Natural killer cell (primary cell): ENCODE measurements around the gene CAPN13. TPM values are rescaled to one million over a fixed set of nuclear protein-coding genes. Genes with fewer than 3 reads are reported as not detected.

Experiments
- ATAC-seq, 3 donors: fragments of 150-1000 bp in 2 of 3; fragments of 200-7000 bp in 1 of 3; cut with Tn5 transposase; 1 replicate in 1 of 3; 2 replicates in 2 of 3; pipeline ENCODE4 v1.10.0; 2021; ENCODE audit warnings: mild to moderate bottlenecking in 2 of 3, moderate library complexity in 2 of 3
- DNase-seq, 2 donors: peaks; one replicate each; pipeline versions ENCODE4 v3.0.0 to v3.0.0-alpha.2; 2013 to 2021; ENCODE audit warnings: mixed read lengths in 1 of 2
- H3K27ac ChIP-seq: one replicate; pipeline ENCODE4 v1.5.1; 2013; ENCODE audit warnings: mild to moderate bottlenecking, low read length
- H3K27me3 ChIP-seq: one replicate; pipeline ENCODE4 v1.6.1; 2013; ENCODE audit warnings: low read length; ENCODE audit not compliant: control insufficient read depth, insufficient read depth
- H3K36me3 ChIP-seq: one replicate; pipeline ENCODE4 v1.6.1; 2013; ENCODE audit warnings: low read length; ENCODE audit not compliant: control insufficient read depth, insufficient read depth
- H3K4me1 ChIP-seq: one replicate; pipeline ENCODE4 v1.6.1; 2013; ENCODE audit warnings: low read length; ENCODE audit not compliant: control insufficient read depth, insufficient read depth
- H3K4me3 ChIP-seq: one replicate; pipeline ENCODE4 v1.5.1; 2013; ENCODE audit warnings: low read length
- H3K9me3 ChIP-seq: one replicate; pipeline ENCODE4 v1.6.1; 2013; ENCODE audit warnings: low read length; ENCODE audit not compliant: control insufficient read depth, insufficient read depth
- H3K27ac Mint-ChIP-seq, 2 donors: one replicate each; pipeline ENCODE4 v1.8.0; 2022; ENCODE audit warnings: mild to moderate bottlenecking in 2 of 2, mixed read lengths in 2 of 2, moderate library complexity in 1 of 2
- H3K27me3 Mint-ChIP-seq, 2 donors: one replicate each; pipeline ENCODE4 v1.8.0; 2022; ENCODE audit warnings: low read depth in 2 of 2, mixed read lengths in 2 of 2
- H3K36me3 Mint-ChIP-seq: one replicate; pipeline ENCODE4 v1.8.0; 2022; ENCODE audit warnings: mixed read lengths
- H3K4me1 Mint-ChIP-seq, 2 donors: one replicate each; pipeline ENCODE4 v1.8.0; 2022; ENCODE audit warnings: mixed read lengths in 2 of 2
- H3K4me3 Mint-ChIP-seq: one replicate; pipeline ENCODE4 v1.8.0; 2022; ENCODE audit warnings: mild to moderate bottlenecking, moderate library complexity, mixed read lengths
- H3K9me3 Mint-ChIP-seq, 2 donors: one replicate each; pipeline ENCODE4 v1.8.0; 2022; ENCODE audit warnings: mixed read lengths in 2 of 2
- WGBS: methylation state at CpG from one replicate; pipeline ENCODE4 v1.1.7; 2013; ENCODE audit warnings: missing lambda C conversion rate; ENCODE audit not compliant: insufficient coverage; 5-methylcytosine and 5-hydroxymethylcytosine counted together
- intact Hi-C: fragments of 100-400 bp; cut with micrococcal nuclease; formaldehyde crosslinking; loops from one replicate; pipeline ENCODE4 v1.14.2; 2022
- total RNA-seq, 4 donors: library from RNA; stranded (reverse); fragments of 120-200 nt in 1 of 4; gene quantifications; one replicate each; pipeline versions ENCODE4 v1.2.3 to v1.2.4, GENCODE V29; 2013 to 2022
- TF ChIP-seq, protein P1 (sequence below): fragments of 200-600 bp; IDR thresholded peaks from one replicate; pipeline ENCODE4 v1.8.0; 2022; ENCODE audit warnings: antibody characterized with exemption

The CAPN13 gene
- total RNA-seq, 3 donors from 2014 or later (not counting 1 experiment from before 2014, with no cell fraction given) = not detected

DNA sequence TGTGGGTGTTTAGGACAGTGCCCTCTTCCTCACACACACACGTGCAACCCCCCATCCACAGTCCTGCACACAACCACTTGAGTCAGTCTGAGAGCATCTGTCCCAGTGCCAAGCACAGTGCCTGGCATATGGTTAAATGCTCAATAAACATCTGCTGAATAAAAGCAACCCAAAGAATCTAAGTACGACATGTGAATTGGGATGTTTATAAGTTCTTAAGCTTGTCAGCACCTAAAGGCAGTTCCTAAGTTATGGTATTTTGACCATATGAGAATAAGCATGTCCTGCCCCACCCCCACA, 37.8 kb downstream of the CAPN13 start:
- H3K27me3 ChIP-seq = no peaks in the 10 kb centered on the region
- 80% methylated on average over 2 of the region's 2 CpGs for WGBS
- H3K9me3 ChIP-seq = no peaks in the 10 kb centered on the region
- H3K27ac ChIP-seq = no peak overlapping the region
- H3K4me3 ChIP-seq = no peak overlapping the region
- DNase-seq (no peak), ATAC-seq (no peak)
- Mint-ChIP-seq H3K27me3 (peaks cover 3 to 13% of the 10 kb centered on the region in 2 donors), H3K4me3 (no peak overlapping the region), H3K9me3 (no peaks in the 10 kb centered on the region), H3K4me1 (no peaks in the 10 kb centered on the region), H3K36me3 (no peaks in the 10 kb centered on the region), H3K27ac (no peak overlapping the region)
- intact Hi-C loops = no loop called here
- no peaks in the 10 kb centered on the region for H3K4me1 ChIP-seq
- TF ChIP-seq, protein P1, sequence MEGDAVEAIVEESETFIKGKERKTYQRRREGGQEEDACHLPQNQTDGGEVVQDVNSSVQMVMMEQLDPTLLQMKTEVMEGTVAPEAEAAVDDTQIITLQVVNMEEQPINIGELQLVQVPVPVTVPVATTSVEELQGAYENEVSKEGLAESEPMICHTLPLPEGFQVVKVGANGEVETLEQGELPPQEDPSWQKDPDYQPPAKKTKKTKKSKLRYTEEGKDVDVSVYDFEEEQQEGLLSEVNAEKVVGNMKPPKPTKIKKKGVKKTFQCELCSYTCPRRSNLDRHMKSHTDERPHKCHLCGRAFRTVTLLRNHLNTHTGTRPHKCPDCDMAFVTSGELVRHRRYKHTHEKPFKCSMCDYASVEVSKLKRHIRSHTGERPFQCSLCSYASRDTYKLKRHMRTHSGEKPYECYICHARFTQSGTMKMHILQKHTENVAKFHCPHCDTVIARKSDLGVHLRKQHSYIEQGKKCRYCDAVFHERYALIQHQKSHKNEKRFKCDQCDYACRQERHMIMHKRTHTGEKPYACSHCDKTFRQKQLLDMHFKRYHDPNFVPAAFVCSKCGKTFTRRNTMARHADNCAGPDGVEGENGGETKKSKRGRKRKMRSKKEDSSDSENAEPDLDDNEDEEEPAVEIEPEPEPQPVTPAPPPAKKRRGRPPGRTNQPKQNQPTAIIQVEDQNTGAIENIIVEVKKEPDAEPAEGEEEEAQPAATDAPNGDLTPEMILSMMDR = no peak
- H3K36me3 ChIP-seq = no peaks in the 10 kb centered on the region

DNA sequence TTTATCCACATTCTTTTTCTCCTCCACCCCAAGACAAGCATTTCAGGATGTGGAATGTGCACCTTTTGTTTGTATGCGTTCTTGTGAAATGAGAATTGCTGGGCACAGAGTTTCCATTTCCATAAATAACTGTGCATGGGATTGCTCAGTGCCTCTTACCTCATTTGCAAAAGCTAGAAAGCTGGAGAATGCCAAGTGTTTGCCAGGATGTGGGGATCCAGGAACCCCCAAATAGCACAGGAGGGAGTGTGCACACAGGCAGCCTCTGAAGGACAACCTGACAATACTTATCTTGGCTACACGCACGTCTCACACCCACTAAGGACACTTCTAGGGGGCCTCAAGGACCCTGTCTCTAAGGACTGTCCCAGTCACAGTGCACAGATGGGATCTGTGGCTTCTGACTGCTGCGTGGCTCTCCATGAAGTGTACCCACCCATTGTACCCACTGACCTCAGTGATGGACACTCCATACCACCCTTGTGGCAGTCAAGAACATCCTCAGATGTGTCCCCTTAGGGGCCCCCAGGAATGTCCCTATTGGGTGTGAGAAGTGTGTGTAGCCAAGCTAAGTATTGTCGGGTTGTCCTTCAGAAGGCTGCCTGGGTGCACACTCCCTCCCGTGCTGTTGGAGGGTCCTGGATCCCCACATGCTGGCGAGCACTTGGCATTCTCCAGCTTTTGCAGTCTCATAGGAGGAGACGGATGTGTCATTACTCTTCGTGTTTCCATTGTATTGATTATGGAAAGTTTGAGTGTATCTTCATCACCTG, 38.4 kb downstream of the CAPN13 start:
- Mint-ChIP-seq H3K4me3 (no peak overlapping the region), H3K27me3 (peaks cover 3 to 13% of the 10 kb centered on the region in 2 donors), H3K4me1 (no peaks in the 10 kb centered on the region), H3K27ac (no peak overlapping the region), H3K9me3 (no peaks in the 10 kb centered on the region), H3K36me3 (no peaks in the 10 kb centered on the region)
- Histone ChIP-seq H3K27me3 (no peaks in the 10 kb centered on the region), H3K36me3 (no peaks in the 10 kb centered on the region), H3K27ac (no peak overlapping the region), H3K4me3 (no peak overlapping the region), H3K4me1 (no peaks in the 10 kb centered on the region), H3K9me3 (no peaks in the 10 kb centered on the region)
- intact Hi-C loops = no loop called here
- 92% methylated on average over 8 of the region's 9 CpGs for WGBS
- no peak for ATAC-seq
- TF ChIP-seq, protein P1 = no peak
- DNase-seq = no peak

DNA sequence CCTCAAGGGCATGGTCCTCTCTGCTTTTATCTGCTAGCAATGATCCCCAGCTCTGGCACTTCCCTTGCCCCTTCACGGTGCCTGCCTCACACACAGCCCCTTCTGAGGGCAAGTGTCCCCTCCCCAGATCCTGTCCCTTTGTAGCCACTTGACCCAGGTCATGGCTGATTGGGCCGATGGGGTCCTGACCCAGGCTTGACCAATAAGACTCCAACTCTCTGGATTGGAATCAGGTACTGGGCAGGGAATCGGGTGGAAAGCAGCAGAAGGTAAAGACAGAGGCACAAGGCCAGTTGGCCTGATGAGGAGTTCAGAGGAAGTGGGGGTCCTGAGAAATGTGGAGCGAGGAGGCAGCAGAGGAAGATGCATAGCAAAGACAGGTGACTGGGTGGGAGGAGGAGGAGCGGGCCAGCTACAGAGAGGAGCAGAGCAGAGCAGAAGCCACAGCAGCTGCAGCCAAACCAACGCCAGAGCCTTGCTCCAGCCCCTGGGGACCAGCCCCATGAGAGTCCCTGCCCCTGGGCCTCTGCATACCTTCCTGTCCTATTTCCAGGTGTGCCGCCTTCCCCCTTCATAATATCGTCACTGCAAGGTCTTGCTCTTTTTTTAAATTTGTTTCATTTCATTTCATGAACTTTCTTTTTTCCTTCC, 39.1 kb downstream of the CAPN13 start:
- no peak overlapping the region for H3K27ac ChIP-seq
- Mint-ChIP-seq H3K9me3 (no peaks in the 10 kb centered on the region), H3K4me1 (no peaks in the 10 kb centered on the region), H3K27me3 (peaks cover 0 to 13% of the 10 kb centered on the region in 2 donors), H3K27ac (no peak overlapping the region), H3K4me3 (no peak overlapping the region), H3K36me3 (no peaks in the 10 kb centered on the region)
- H3K4me1 ChIP-seq = no peaks in the 10 kb centered on the region
- TF ChIP-seq, protein P1 = no peak
- ATAC-seq = no peak
- WGBS = 62% methylated on average over 8 of the region's 8 CpGs
- H3K36me3 ChIP-seq = no peaks in the 10 kb centered on the region
- no peaks in the 10 kb centered on the region for H3K9me3 ChIP-seq
- no peak for DNase-seq
- intact Hi-C loops = no loop called here
- no peak overlapping the region for H3K4me3 ChIP-seq
- no peaks in the 10 kb centered on the region for H3K27me3 ChIP-seq
